SK-N-SH (cell line): Measurements from ENCODE around the gene SPINT3. TPM values are rescaled to one million over a fixed set of nuclear protein-coding genes. Genes with fewer than 3 reads are reported as not detected.

Experiments
- CTCF ChIA-PET: fragments of 300-600, 350-600 bp; formaldehyde crosslinking; extraction: SDS; loops from one replicate; lab custom pipeline; 2021; lab: Yijun Ruan, JAX
- POLR2A ChIA-PET: fragments of 350-600 bp; sonication (Branson Sonifier 250); formaldehyde crosslinking; extraction: SDS; loops from one replicate; lab custom pipeline; 2020; ENCODE audit warnings: antibody characterized with exemption, inconsistent platforms; lab: Yijun Ruan, JAX
- DNase-seq: peaks from one replicate; pipeline ENCODE4 v3.0.0; 2012
- H2AFZ ChIP-seq: fragments of 200-600 bp; sonication (generic); 2 replicates; pipeline ENCODE4 v1.8.1; 2016; ENCODE audit warnings: antibody characterized with exemption, mild to moderate bottlenecking, low read depth
- H3F3A ChIP-seq: fragments of 200-600 bp; sonication (generic); replicated peaks from 2 replicates; pipeline ENCODE3; 2016; ENCODE audit warnings: antibody characterized with exemption, mild to moderate bottlenecking; ENCODE audit not compliant: insufficient read depth
- H3K27ac ChIP-seq, 2 experiments: fragments of 200-500 bp in 1 of 2; fragments of 200-600 bp in 1 of 2; sonication (Bioruptor generic) in 1 of 2; sonication (generic), shearing (Covaris generic) in 1 of 2; 2 replicates each; pipeline versions ENCODE4 v1.5.1 to v1.6.1; 2014 to 2016; ENCODE audit warnings: low read depth in 2 of 2, inconsistent platforms in 1 of 2, low read length in 1 of 2, mild to moderate bottlenecking in 1 of 2, mixed read lengths in 1 of 2
- H3K27me3 ChIP-seq: fragments of 200-600 bp; sonication (generic), shearing (Covaris generic); 2 replicates; pipeline ENCODE4 v1.6.1; 2016; ENCODE audit warnings: mixed run types; ENCODE audit not compliant: insufficient read depth
- H3K36me3 ChIP-seq, 2 experiments: fragments of 200-500 bp in 1 of 2; fragments of 200-600 bp in 1 of 2; sonication (Bioruptor generic) in 1 of 2; sonication (generic) in 1 of 2; replicated peaks in 1 of 2; 2 replicates each; pipeline versions ENCODE3 to v1.5.1; 2014 to 2016; ENCODE audit warnings: low read length in 1 of 2, mild to moderate bottlenecking in 1 of 2; ENCODE audit not compliant: insufficient read depth in 2 of 2, control insufficient read depth in 1 of 2
- H3K4me1 ChIP-seq, 2 experiments: fragments of 200-500 bp in 1 of 2; fragments of 200-600 bp in 1 of 2; sonication (Bioruptor generic) in 1 of 2; sonication (generic), shearing (Covaris generic) in 1 of 2; 2 replicates each; pipeline versions ENCODE4 v1.5.1 to v1.6.1; 2014 to 2016; ENCODE audit warnings: low read depth in 1 of 2, low read length in 1 of 2, mixed run types in 1 of 2; ENCODE audit not compliant: insufficient read depth in 2 of 2, control insufficient read depth in 1 of 2
- H3K4me2 ChIP-seq: fragments of 200-600 bp; sonication (generic), shearing (Covaris generic); 2 replicates; pipeline ENCODE4 v1.6.1; 2017; ENCODE audit warnings: mixed run types
- H3K4me3 ChIP-seq, 2 experiments: fragments of 200-500 bp in 1 of 2; fragments of 200-600 bp in 1 of 2; sonication (Bioruptor generic) in 1 of 2; sonication (generic), shearing (Covaris generic) in 1 of 2; 2 replicates each; pipeline versions ENCODE4 v1.5.1 to v1.8.1; 2014 to 2016; ENCODE audit warnings: low read depth in 2 of 2, inconsistent platforms in 1 of 2, low read length in 1 of 2, mild to moderate bottlenecking in 1 of 2, mixed read lengths in 1 of 2, moderate library complexity in 1 of 2
- H3K79me2 ChIP-seq: fragments of 200-600 bp; sonication (generic); 2 replicates; pipeline ENCODE4 v1.8.1; 2017; ENCODE audit warnings: mild to moderate bottlenecking; ENCODE audit not compliant: insufficient read depth
- H3K9ac ChIP-seq: fragments of 200-600 bp; sonication (generic); 2 replicates; pipeline ENCODE4 v1.6.1; 2017; ENCODE audit warnings: mixed run types
- H3K9me2 ChIP-seq: fragments of 200-600 bp; sonication (generic); 2 replicates; pipeline ENCODE4 v1.6.1; 2017; ENCODE audit warnings: mixed run types
- H3K9me3 ChIP-seq: fragments of 200-600 bp; sonication (generic); 2 replicates; pipeline ENCODE4 v1.6.1; 2017; ENCODE audit warnings: mixed run types, mild to moderate bottlenecking, moderate library complexity
- H4K20me1 ChIP-seq: fragments of 200-600 bp; sonication (generic); 2 replicates; pipeline ENCODE4 v1.6.1; 2017; ENCODE audit warnings: mild to moderate bottlenecking, mixed run types; ENCODE audit not compliant: insufficient read depth
- CHD2 ChIP-seq: fragments of 150-350 bp; IDR thresholded peaks from 2 replicates; pipeline ENCODE4 v1.6.1; 2018; ENCODE audit warnings: low read length; ENCODE audit not compliant: partially characterized antibody
- ELF1 ChIP-seq: IDR thresholded peaks from 2 replicates; pipeline ENCODE4 v1.4.0; 2012
- FOSL2 ChIP-seq: IDR thresholded peaks from 2 replicates; pipeline ENCODE4 v1.4.0; 2012; ENCODE audit warnings: low read depth, mild to moderate bottlenecking, moderate library complexity, borderline replicate concordance
- FOXM1 ChIP-seq: IDR thresholded peaks from 2 replicates; pipeline ENCODE4 v1.4.0; 2012; ENCODE audit warnings: low read depth, mild to moderate bottlenecking
- GABPA ChIP-seq: IDR thresholded peaks from 2 replicates; pipeline ENCODE4 v1.4.0; 2012; ENCODE audit warnings: low read depth, mild to moderate bottlenecking
- IRF3 ChIP-seq: fragments of 150-350 bp; IDR thresholded peaks from 2 replicates; pipeline ENCODE4 v1.6.1; 2016; ENCODE audit warnings: mild to moderate bottlenecking, low read depth, low read length
- JUND ChIP-seq: IDR thresholded peaks from 2 replicates; pipeline ENCODE4 v1.4.0; 2012
- MEF2A ChIP-seq: IDR thresholded peaks from 2 replicates; pipeline ENCODE4 v1.4.0; 2012; ENCODE audit warnings: low read depth, borderline replicate concordance
- MXI1 ChIP-seq: IDR thresholded peaks from 2 replicates; pipeline ENCODE4 v1.6.1; 2012; ENCODE audit warnings: mild to moderate bottlenecking, low read depth, low read length, improper control_type of control experiment
- NFIC ChIP-seq: IDR thresholded peaks from 2 replicates; pipeline ENCODE4 v1.4.0; 2012; ENCODE audit warnings: borderline replicate concordance
- RAD21 ChIP-seq: IDR thresholded peaks from 2 replicates; pipeline ENCODE4 v1.6.1; 2012; ENCODE audit warnings: mild to moderate bottlenecking, low read length
- RFX5 ChIP-seq: IDR thresholded peaks from 2 replicates; pipeline ENCODE4 v1.6.1; 2012; ENCODE audit warnings: mild to moderate bottlenecking, improper control_type of control experiment, low read length
- RXRA ChIP-seq: IDR thresholded peaks from 2 replicates; pipeline ENCODE4 v1.4.0; 2012; ENCODE audit warnings: low read depth, mild to moderate bottlenecking, borderline replicate concordance
- SIN3A ChIP-seq: IDR thresholded peaks from 2 replicates; pipeline ENCODE4 v1.6.1; 2012; ENCODE audit warnings: low read depth, mild to moderate bottlenecking, low read length, moderate library complexity, borderline replicate concordance
- SMC3 ChIP-seq: IDR thresholded peaks from 2 replicates; pipeline ENCODE4 v1.6.1; 2012; ENCODE audit warnings: low read depth, low read length, improper control_type of control experiment
- TAF1 ChIP-seq: IDR thresholded peaks from 2 replicates; pipeline ENCODE4 v1.6.1; 2012; ENCODE audit warnings: low read depth, mild to moderate bottlenecking, low read length, moderate library complexity, borderline replicate concordance
- TEAD4 ChIP-seq: IDR thresholded peaks from 2 replicates; pipeline ENCODE4 v1.4.0; 2012; ENCODE audit warnings: mild to moderate bottlenecking, borderline replicate concordance; ENCODE audit not compliant: insufficient read depth
- USF1 ChIP-seq: IDR thresholded peaks from 2 replicates; pipeline ENCODE4 v1.4.0; 2012; ENCODE audit warnings: low read depth, borderline replicate concordance
- USF2 ChIP-seq: fragments of 150-350 bp; IDR thresholded peaks from 2 replicates; pipeline ENCODE4 v1.6.1; 2017; ENCODE audit warnings: antibody characterized with exemption, low read length, low read depth, borderline replicate concordance
- YY1 ChIP-seq: IDR thresholded peaks from 2 replicates; pipeline ENCODE4 v1.4.0; 2012; ENCODE audit warnings: low read depth, mild to moderate bottlenecking
- WGBS: methylation state at CpG from one replicate; pipeline ENCODE4 v1.1.6; 2017; ENCODE audit warnings: low lambda C conversion rate; 5-methylcytosine and 5-hydroxymethylcytosine counted together
- polyA plus RNA-seq, 3 experiments: library from polyadenylated mRNA; depleted of rRNA; stranded (reverse); fragments of >200 nt; gene quantifications; 2 replicates each; pipeline ENCODE4 v1.2.3, GENCODE V29; 2012
- TF ChIP-seq, protein P1 (sequence below): IDR thresholded peaks from 2 replicates; pipeline ENCODE4 v1.4.0; 2012; ENCODE audit warnings: low read depth, borderline replicate concordance

Gene SPINT3
- polyA plus RNA-seq, 1 of the 3 experiments (the other 2 are of a cell fraction), result not detected

- TF ChIP-seq USF2, result no peak
- no peak for TF ChIP-seq MXI1
- no peak for TF ChIP-seq JUND
- TF ChIP-seq ELF1, result no peak
- no peak for TF ChIP-seq USF1
- no peak for TF ChIP-seq RAD21
Observed at GRCh38 chr20:45469336-45470261, 45.8 kb downstream of the SPINT3 start, which contains the start of gene WFDC2 (continued).

- Histone ChIP-seq H3K9me2 (no peaks in the 10 kb centered on the region), H3K36me3 (no peaks in the 10 kb centered on the region), H3K9ac (no peak overlapping the region), H3K4me3 (no peak overlapping the region), H3K9me3 (no peaks in the 10 kb centered on the region), H3K4me2 (no peak overlapping the region), H3K79me2 (no peaks in the 10 kb centered on the region), H3F3A (no peaks in the 10 kb centered on the region), H3K27me3 (peaks cover 55% of the 10 kb centered on the region; the same call in 1 of the 2 replicates), H3K4me1 (peaks cover 0 to 5% of the 10 kb centered on the region in 2 experiments; a peak in 1 of 4 replicates), H3K27ac (no peak overlapping the region), H4K20me1 (no peaks in the 10 kb centered on the region), H2AFZ (no peak overlapping the region)
- 23% methylated on average over 2 of the region's 3 CpGs for WGBS
- TF ChIP-seq RFX5, result no peak
- no peak for TF ChIP-seq SIN3A
- TF ChIP-seq, protein P1, sequence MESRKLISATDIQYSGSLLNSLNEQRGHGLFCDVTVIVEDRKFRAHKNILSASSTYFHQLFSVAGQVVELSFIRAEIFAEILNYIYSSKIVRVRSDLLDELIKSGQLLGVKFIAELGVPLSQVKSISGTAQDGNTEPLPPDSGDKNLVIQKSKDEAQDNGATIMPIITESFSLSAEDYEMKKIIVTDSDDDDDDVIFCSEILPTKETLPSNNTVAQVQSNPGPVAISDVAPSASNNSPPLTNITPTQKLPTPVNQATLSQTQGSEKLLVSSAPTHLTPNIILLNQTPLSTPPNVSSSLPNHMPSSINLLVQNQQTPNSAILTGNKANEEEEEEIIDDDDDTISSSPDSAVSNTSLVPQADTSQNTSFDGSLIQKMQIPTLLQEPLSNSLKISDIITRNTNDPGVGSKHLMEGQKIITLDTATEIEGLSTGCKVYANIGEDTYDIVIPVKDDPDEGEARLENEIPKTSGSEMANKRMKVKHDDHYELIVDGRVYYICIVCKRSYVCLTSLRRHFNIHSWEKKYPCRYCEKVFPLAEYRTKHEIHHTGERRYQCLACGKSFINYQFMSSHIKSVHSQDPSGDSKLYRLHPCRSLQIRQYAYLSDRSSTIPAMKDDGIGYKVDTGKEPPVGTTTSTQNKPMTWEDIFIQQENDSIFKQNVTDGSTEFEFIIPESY, result no peak
- TF ChIP-seq FOSL2, result no peak
- TF ChIP-seq MEF2A, result no peak
- no peak for TF ChIP-seq SMC3
- no peak for TF ChIP-seq NFIC
- TF ChIP-seq FOXM1, result no peak
- TF ChIP-seq YY1, result no peak
- no peak for TF ChIP-seq ELF1
- TF ChIP-seq CHD2, result no peak
- TF ChIP-seq RAD21, result no peak
- no peak for TF ChIP-seq GABPA
- TF ChIP-seq TAF1, result no peak
- TF ChIP-seq IRF3, result no peak
- no peak for TF ChIP-seq RXRA
- no peak for TF ChIP-seq TEAD4
- CTCF ChIA-PET, result interaction anchor here (1.0 to 1.9 kb wide), 7 partner anchors 14 to 303 kb away, joined by 3 to 4 read pairs (median 4); no protein-coding TSS in a partner anchor
- DNase-seq, result no peak
- POLR2A ChIA-PET, result no interaction called here
Observed at GRCh38 chr20:45467861-45468260, 47.6 kb downstream of the SPINT3 start.
